ENCODE results near the gene NFKBIA. TPM values are rescaled to one million over a fixed set of nuclear protein-coding genes. Genes with fewer than 3 reads are reported as not detected.

The NFKBIA gene
- total RNA-seq, 1 experiment from 2014 or later: 29.3 TPM

GRCh38 chr14:35430459-35431199 lies 26.1 kb upstream of the NFKBIA start (continued):
- TF ChIP-seq ERG (CRISPR knock-in tag; IDR thresholded peaks at IDR 0.05) (no peak), ZNF138 (CRISPR knock-in tag; conservative IDR thresholded peaks at IDR 0.05) (no peak), OVOL2 (CRISPR knock-in tag; IDR thresholded peaks at IDR 0.05; ENCODE audit: borderline replicate concordance) (no peak)

GRCh38 chr14:35429951-35430350 lies 25.4 kb upstream of the NFKBIA start:
- H3K27ac Mint-ChIP-seq: no peak overlapping the region
- TF ChIP-seq ESRRA (CRISPR knock-in tag; IDR thresholded peaks at IDR 0.05; ENCODE audit: borderline replicate concordance) (no peak), HMGXB4 (CRISPR knock-in tag; IDR thresholded peaks at IDR 0.05) (no peak), CBFB (CRISPR knock-in tag; IDR thresholded peaks at IDR 0.05; ENCODE audit: low read depth) (no peak), TEAD4 (CRISPR knock-in tag; IDR thresholded peaks at IDR 0.05) (no peak), AFF4 (CRISPR knock-in tag; IDR thresholded peaks at IDR 0.05; ENCODE audit: borderline replicate concordance) (no peak), FOXP4 (CRISPR knock-in tag; IDR thresholded peaks at IDR 0.05) (no peak), NFE2L1 (CRISPR knock-in tag; IDR thresholded peaks at IDR 0.05) (no peak), CREM (CRISPR knock-in tag; IDR thresholded peaks at IDR 0.05) (no peak), ERG (CRISPR knock-in tag; IDR thresholded peaks at IDR 0.05) (no peak), KAT7 (CRISPR knock-in tag; IDR thresholded peaks at IDR 0.05; ENCODE audit: borderline replicate concordance) (no peak), ZBTB21 (CRISPR knock-in tag; IDR thresholded peaks at IDR 0.05; ENCODE audit: borderline replicate concordance) (no peak), EMX1 (CRISPR knock-in tag; IDR thresholded peaks at IDR 0.05) (no peak), FOXJ3 (CRISPR knock-in tag; IDR thresholded peaks at IDR 0.05; ENCODE audit: borderline replicate concordance) (no peak)
- no peaks in the 10 kb centered on the region for H3K36me3 Mint-ChIP-seq
- H3K4me1 Mint-ChIP-seq: no peaks in the 10 kb centered on the region; the same call in 1 of the 2 replicates
- CTCF ChIA-PET: interaction anchor here (0.6 to 1.2 kb wide), 3 partner anchors 9 to 389 kb away, joined by 3 read pairs; no protein-coding TSS in a partner anchor
- POLR2A ChIA-PET: no interaction called here
- no peak for DNase-seq (ENCODE audit: low spot score)
- H3K9me3 Mint-ChIP-seq: peaks cover 3% of the 10 kb centered on the region; the same call in 1 of the 2 replicates
- no peak overlapping the region for H3K4me3 Mint-ChIP-seq
- no peaks in the 10 kb centered on the region for H3K27me3 Mint-ChIP-seq (ENCODE audit: low read depth)
- no peak for ATAC-seq
